Measurements from ENCODE around the gene OR52E2.

Gene OR52E2

GRCh38 chr11:5036669-5037068, 22.8 kb downstream of the OR52E2 start:
- H3K4me3 ChIP-seq (ENCODE audit: low read depth, low read length): no peak overlapping the region
- no peak for TF ChIP-seq CTCF (IDR thresholded peaks at IDR 0.05; ENCODE audit: borderline replicate concordance, insufficient read depth, low read depth, low read length)

GRCh38 chr11:5021996-5022395, 37.4 kb downstream of the OR52E2 start:
- no peak overlapping the region for H3K4me3 ChIP-seq (ENCODE audit: low read depth, low read length)
- TF ChIP-seq CTCF (IDR thresholded peaks at IDR 0.05; ENCODE audit: borderline replicate concordance, insufficient read depth, low read depth, low read length): no peak

GRCh38 chr11:5013012-5013411, 46.4 kb downstream of the OR52E2 start:
- TF ChIP-seq CTCF (IDR thresholded peaks at IDR 0.05; ENCODE audit: borderline replicate concordance, insufficient read depth, low read depth, low read length): no peak
- H3K4me3 ChIP-seq (ENCODE audit: low read depth, low read length): no peak overlapping the region

- H3K4me3 ChIP-seq (ENCODE audit: low read depth, low read length): no peak overlapping the region
- no peak for TF ChIP-seq CTCF (IDR thresholded peaks at IDR 0.05; ENCODE audit: borderline replicate concordance, insufficient read depth, low read depth, low read length)
These were observed 48.2 kb downstream of the OR52E2 start for GRCh38 chr11:5011254-5011653.

Measured in GM12875 (cell line).